ENCODE data around the gene TMEM252. TPM values are rescaled to one million over a fixed set of nuclear protein-coding genes. Genes with fewer than 3 reads are reported as not detected.

TMEM252 gene
- polyA plus RNA-seq, 1 donor (not counting 4 experiments of a cell fraction or from before 2014, with no cell fraction given), result not detected

DNA sequence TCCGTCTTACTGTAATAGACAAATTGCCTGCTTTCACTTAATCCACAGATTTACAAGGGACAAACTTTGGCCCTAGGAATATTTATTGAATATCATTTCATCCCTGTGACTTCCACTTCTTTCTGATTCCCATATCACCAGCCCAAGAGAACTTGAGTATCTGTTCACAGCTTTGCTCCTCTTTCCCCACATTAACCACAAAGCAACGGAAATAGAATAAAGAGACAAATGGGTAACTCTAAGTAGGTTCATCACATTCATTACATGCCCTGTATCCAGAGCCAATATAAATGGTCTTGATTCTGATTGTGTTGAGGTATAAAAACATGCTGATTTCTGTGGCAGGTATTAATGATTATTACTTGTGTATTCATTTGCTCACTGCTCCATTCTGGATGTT lies 41.9 kb downstream of the TMEM252 start:
- TF ChIP-seq, protein P1, sequence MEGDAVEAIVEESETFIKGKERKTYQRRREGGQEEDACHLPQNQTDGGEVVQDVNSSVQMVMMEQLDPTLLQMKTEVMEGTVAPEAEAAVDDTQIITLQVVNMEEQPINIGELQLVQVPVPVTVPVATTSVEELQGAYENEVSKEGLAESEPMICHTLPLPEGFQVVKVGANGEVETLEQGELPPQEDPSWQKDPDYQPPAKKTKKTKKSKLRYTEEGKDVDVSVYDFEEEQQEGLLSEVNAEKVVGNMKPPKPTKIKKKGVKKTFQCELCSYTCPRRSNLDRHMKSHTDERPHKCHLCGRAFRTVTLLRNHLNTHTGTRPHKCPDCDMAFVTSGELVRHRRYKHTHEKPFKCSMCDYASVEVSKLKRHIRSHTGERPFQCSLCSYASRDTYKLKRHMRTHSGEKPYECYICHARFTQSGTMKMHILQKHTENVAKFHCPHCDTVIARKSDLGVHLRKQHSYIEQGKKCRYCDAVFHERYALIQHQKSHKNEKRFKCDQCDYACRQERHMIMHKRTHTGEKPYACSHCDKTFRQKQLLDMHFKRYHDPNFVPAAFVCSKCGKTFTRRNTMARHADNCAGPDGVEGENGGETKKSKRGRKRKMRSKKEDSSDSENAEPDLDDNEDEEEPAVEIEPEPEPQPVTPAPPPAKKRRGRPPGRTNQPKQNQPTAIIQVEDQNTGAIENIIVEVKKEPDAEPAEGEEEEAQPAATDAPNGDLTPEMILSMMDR (optimal IDR thresholded peaks at IDR 0.05 in 1 of 3, IDR thresholded peaks at IDR 0.05 in 1 of 3, conservative IDR thresholded peaks at IDR 0.05 in 1 of 3; ENCODE audit: extremely low read depth in 1 of 3, insufficient read depth in 2 of 3, low read length in 3 of 3), result no peak
- TF ChIP-seq EZH2 (IDR thresholded peaks at IDR 0.05; ENCODE audit: low read length), result no peak

GRCh38 chr9:68497629-68498028 lies 43.1 kb downstream of the TMEM252 start:
- no peak overlapping the region for H2AFZ ChIP-seq (ENCODE audit: control insufficient read depth, low read length)
- TF ChIP-seq, protein P1 (optimal IDR thresholded peaks at IDR 0.05 in 1 of 3, IDR thresholded peaks at IDR 0.05 in 1 of 3, conservative IDR thresholded peaks at IDR 0.05 in 1 of 3; ENCODE audit: extremely low read depth in 1 of 3, insufficient read depth in 2 of 3, low read length in 3 of 3), result no peak
- no peaks in the 10 kb centered on the region for H3K4me1 ChIP-seq (ENCODE audit: control insufficient read depth, extremely low read depth, insufficient read depth, low read length)
- H3K4me2 ChIP-seq (ENCODE audit: control insufficient read depth, extremely low read depth, insufficient read depth, low read depth, low read length), result no peak overlapping the region
- dilution Hi-C loops (cut with MboI; ENCODE audit: extremely low pct_ligation_motif_present, low sequenced_read_pairs), result no loop called here
- no peak overlapping the region for H3K9ac ChIP-seq (ENCODE audit: control insufficient read depth, extremely low read depth, insufficient read depth, low read length)
- DNase-seq (ENCODE audit: low read depth, low spot score), result no peak
- H3K9me1 ChIP-seq (ENCODE audit: control insufficient read depth, extremely low read depth, insufficient read depth, low read length), result no peaks in the 10 kb centered on the region
- H3K27me3 ChIP-seq (ENCODE audit: control insufficient read depth, extremely low read depth, insufficient read depth, low read length), result no peaks in the 10 kb centered on the region
- no peaks in the 10 kb centered on the region for H3K36me3 ChIP-seq (ENCODE audit: control insufficient read depth in 2 of 2, extremely low read depth in 1 of 2, insufficient read depth in 2 of 2, low read length in 2 of 2)
- no peaks in the 10 kb centered on the region for H3K79me2 ChIP-seq (ENCODE audit: control insufficient read depth, insufficient read depth, low read length)
- FAIRE-seq, result no peak
- no peak overlapping the region for H3K4me3 ChIP-seq (ENCODE audit: control insufficient read depth in 2 of 3, extremely low read depth in 1 of 3, insufficient read depth in 2 of 3, low read depth in 1 of 3, low read length in 3 of 3)
- H4K20me1 ChIP-seq (ENCODE audit: control insufficient read depth, extremely low read depth, insufficient read depth, low read length), result no peaks in the 10 kb centered on the region
- no peaks in the 10 kb centered on the region for H3K9me3 ChIP-seq (ENCODE audit: control insufficient read depth, low read depth, low read length)
- H3K27ac ChIP-seq (ENCODE audit: control insufficient read depth, insufficient read depth, low read length), result no peak overlapping the region

More for the DNA sequence above, 41.9 kb downstream of the TMEM252 start:
- no peak for DNase-seq (ENCODE audit: low read depth, low spot score)
- H3K4me2 ChIP-seq (ENCODE audit: control insufficient read depth, extremely low read depth, insufficient read depth, low read depth, low read length), result no peak overlapping the region
- dilution Hi-C loops (cut with MboI; ENCODE audit: extremely low pct_ligation_motif_present, low sequenced_read_pairs), result no loop called here
- no peaks in the 10 kb centered on the region for H3K9me3 ChIP-seq (ENCODE audit: control insufficient read depth, low read depth, low read length)
- H3K27me3 ChIP-seq (ENCODE audit: control insufficient read depth, extremely low read depth, insufficient read depth, low read length), result no peaks in the 10 kb centered on the region
- no peaks in the 10 kb centered on the region for H3K36me3 ChIP-seq (ENCODE audit: control insufficient read depth in 2 of 2, extremely low read depth in 1 of 2, insufficient read depth in 2 of 2, low read length in 2 of 2)
- H3K27ac ChIP-seq (ENCODE audit: control insufficient read depth, insufficient read depth, low read length), result no peak overlapping the region
- H3K79me2 ChIP-seq (ENCODE audit: control insufficient read depth, insufficient read depth, low read length), result no peaks in the 10 kb centered on the region
- H4K20me1 ChIP-seq (ENCODE audit: control insufficient read depth, extremely low read depth, insufficient read depth, low read length), result no peaks in the 10 kb centered on the region
- no peaks in the 10 kb centered on the region for H3K9me1 ChIP-seq (ENCODE audit: control insufficient read depth, extremely low read depth, insufficient read depth, low read length)
- FAIRE-seq, result no peak
- H2AFZ ChIP-seq (ENCODE audit: control insufficient read depth, low read length), result no peak overlapping the region
- no peak overlapping the region for H3K9ac ChIP-seq (ENCODE audit: control insufficient read depth, extremely low read depth, insufficient read depth, low read length)
- no peaks in the 10 kb centered on the region for H3K4me1 ChIP-seq (ENCODE audit: control insufficient read depth, extremely low read depth, insufficient read depth, low read length)
- H3K4me3 ChIP-seq (ENCODE audit: control insufficient read depth in 2 of 3, extremely low read depth in 1 of 3, insufficient read depth in 2 of 3, low read depth in 1 of 3, low read length in 3 of 3), result no peak overlapping the region
